SU-DHL-6 (cell line): ENCODE measurements around the gene NDUFA9.

ENCODE experiments used
- H2AFZ ChIP-seq: fragments of 200-600 bp; sonication (generic); 2 replicates; pipeline ENCODE4 v1.6.1; 2014; ENCODE audit warnings: low read depth, mild to moderate bottlenecking, moderate library complexity, mixed read lengths, antibody characterized with exemption, low read length; ENCODE audit not compliant: severe bottlenecking
- H3F3A ChIP-seq: fragments of 200-600 bp; shearing (Covaris generic); 2 replicates; pipeline ENCODE4 v1.6.0; 2016; ENCODE audit warnings: antibody characterized with exemption, mild to moderate bottlenecking; ENCODE audit not compliant: insufficient read depth
- H3K27ac ChIP-seq: fragments of 200-600 bp; sonication (generic); 2 replicates; pipeline ENCODE4 v1.5.1; 2016; ENCODE audit warnings: low read depth, mild to moderate bottlenecking, low read length, moderate library complexity, mixed read lengths
- H3K27me3 ChIP-seq: fragments of 200-600 bp; sonication (generic), shearing (Covaris generic); 2 replicates; pipeline ENCODE4 v1.6.0; 2014; ENCODE audit warnings: mild to moderate bottlenecking, low read length
- H3K36me3 ChIP-seq: fragments of 200-600 bp; sonication (generic); 2 replicates; pipeline ENCODE4 v1.6.1; 2014; ENCODE audit warnings: mild to moderate bottlenecking, low read length, mixed read lengths
- H3K4me2 ChIP-seq: fragments of 300-600, 200-600 bp; shearing (Covaris generic), sonication (generic); 2 replicates; pipeline ENCODE4 v1.6.0; 2014; ENCODE audit warnings: low read length, low read depth, mild to moderate bottlenecking; ENCODE audit not compliant: poor library complexity, severe bottlenecking
- H3K4me3 ChIP-seq: fragments of 200-600 bp; sonication (generic); 2 replicates; pipeline ENCODE4 v1.5.1; 2014; ENCODE audit warnings: antibody characterized with exemption, low read length, mild to moderate bottlenecking, mixed read lengths; ENCODE audit not compliant: insufficient read depth, poor library complexity, severe bottlenecking
- H3K79me2 ChIP-seq: fragments of 200-600 bp; sonication (generic); 2 replicates; pipeline ENCODE4 v1.6.1; 2014; ENCODE audit warnings: mild to moderate bottlenecking, low read length, moderate library complexity; ENCODE audit not compliant: insufficient read depth
- H3K9ac ChIP-seq: fragments of 200-600 bp; sonication (generic); 2 replicates; pipeline ENCODE4 v1.7.0; 2014; ENCODE audit warnings: mild to moderate bottlenecking, low read length
- H3K9me2 ChIP-seq: fragments of 200-600 bp; sonication (generic); replicated peaks from 2 replicates; pipeline ENCODE4 v1.6.1; 2014; ENCODE audit warnings: low read length; ENCODE audit not compliant: insufficient read depth
- H3K9me3 ChIP-seq: fragments of 200-600 bp; sonication (generic); 2 replicates; pipeline ENCODE4 v1.6.1; 2014; ENCODE audit warnings: low read length, mixed read lengths; ENCODE audit not compliant: insufficient read depth
- H4K20me1 ChIP-seq: fragments of 200-600 bp; sonication (generic); 2 replicates; pipeline ENCODE4 v1.6.1; 2014; ENCODE audit warnings: low read depth, mild to moderate bottlenecking, antibody characterized with exemption, low read length, moderate library complexity, mixed read lengths
- EZH2phosphoT487 ChIP-seq: fragments of 200-600 bp; sonication (generic), shearing (Covaris generic); conservative IDR thresholded peaks from 2 replicates; pipeline ENCODE4 v1.6.1; 2018; ENCODE audit warnings: mild to moderate bottlenecking, antibody characterized with exemption, low read length, moderate library complexity, mixed read lengths
- TF ChIP-seq, protein P1 (sequence below): fragments of 200-600 bp; sonication (generic); IDR thresholded peaks from one replicate; pipeline ENCODE4 v1.5.1; 2017; ENCODE audit warnings: antibody characterized with exemption, mild to moderate bottlenecking, low read length, moderate library complexity; ENCODE audit not compliant: insufficient read depth, poor library complexity, severe bottlenecking

The NDUFA9 gene

DNA sequence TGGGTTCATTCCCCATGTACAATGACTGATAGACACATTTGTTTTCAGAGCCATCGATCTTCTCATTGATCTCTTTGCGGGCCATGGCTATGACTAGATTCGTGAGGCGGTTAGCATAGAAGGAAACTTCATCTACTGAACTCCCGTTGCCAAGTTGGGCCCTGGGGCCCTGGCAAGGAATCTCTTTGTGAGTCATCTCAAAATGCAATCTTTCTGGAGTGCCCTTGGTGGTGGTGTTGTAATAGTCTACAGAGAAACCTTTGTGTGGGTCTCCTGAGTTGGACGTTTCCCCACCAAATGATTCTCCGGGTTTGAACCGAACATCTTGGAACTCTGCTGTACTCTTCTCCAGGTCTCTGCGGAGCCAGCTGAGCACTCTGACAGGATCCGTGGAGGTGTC, 20.5 kb upstream of the NDUFA9 start:
- Histone ChIP-seq H3K27me3 (no peaks in the 10 kb centered on the region), H4K20me1 (no peaks in the 10 kb centered on the region), H3K9me3 (no peaks in the 10 kb centered on the region), H3K9ac (no peak overlapping the region), H3F3A (no peaks in the 10 kb centered on the region), H3K27ac (no peak overlapping the region), H3K79me2 (no peaks in the 10 kb centered on the region), H3K4me3 (no peak overlapping the region), H2AFZ (no peak overlapping the region), H3K9me2 (no peaks in the 10 kb centered on the region), H3K4me2 (no peak overlapping the region), H3K36me3 (no peaks in the 10 kb centered on the region)
- no peak for TF ChIP-seq EZH2phosphoT487
- TF ChIP-seq, protein P1, sequence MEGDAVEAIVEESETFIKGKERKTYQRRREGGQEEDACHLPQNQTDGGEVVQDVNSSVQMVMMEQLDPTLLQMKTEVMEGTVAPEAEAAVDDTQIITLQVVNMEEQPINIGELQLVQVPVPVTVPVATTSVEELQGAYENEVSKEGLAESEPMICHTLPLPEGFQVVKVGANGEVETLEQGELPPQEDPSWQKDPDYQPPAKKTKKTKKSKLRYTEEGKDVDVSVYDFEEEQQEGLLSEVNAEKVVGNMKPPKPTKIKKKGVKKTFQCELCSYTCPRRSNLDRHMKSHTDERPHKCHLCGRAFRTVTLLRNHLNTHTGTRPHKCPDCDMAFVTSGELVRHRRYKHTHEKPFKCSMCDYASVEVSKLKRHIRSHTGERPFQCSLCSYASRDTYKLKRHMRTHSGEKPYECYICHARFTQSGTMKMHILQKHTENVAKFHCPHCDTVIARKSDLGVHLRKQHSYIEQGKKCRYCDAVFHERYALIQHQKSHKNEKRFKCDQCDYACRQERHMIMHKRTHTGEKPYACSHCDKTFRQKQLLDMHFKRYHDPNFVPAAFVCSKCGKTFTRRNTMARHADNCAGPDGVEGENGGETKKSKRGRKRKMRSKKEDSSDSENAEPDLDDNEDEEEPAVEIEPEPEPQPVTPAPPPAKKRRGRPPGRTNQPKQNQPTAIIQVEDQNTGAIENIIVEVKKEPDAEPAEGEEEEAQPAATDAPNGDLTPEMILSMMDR = no peak

GRCh38 chr12:4630262-4630661, 18.7 kb upstream of the NDUFA9 start:
- Histone ChIP-seq H3K36me3 (no peaks in the 10 kb centered on the region), H3F3A (no peaks in the 10 kb centered on the region), H4K20me1 (no peaks in the 10 kb centered on the region), H3K9me2 (no peaks in the 10 kb centered on the region), H3K79me2 (no peaks in the 10 kb centered on the region), H3K9me3 (no peaks in the 10 kb centered on the region), H3K27me3 (no peaks in the 10 kb centered on the region), H2AFZ (no peak overlapping the region), H3K9ac (no peak overlapping the region), H3K4me2 (no peak overlapping the region), H3K4me3 (no peak overlapping the region), H3K27ac (no peak overlapping the region)
- TF ChIP-seq, protein P1 = no peak
- TF ChIP-seq EZH2phosphoT487 = no peak

DNA sequence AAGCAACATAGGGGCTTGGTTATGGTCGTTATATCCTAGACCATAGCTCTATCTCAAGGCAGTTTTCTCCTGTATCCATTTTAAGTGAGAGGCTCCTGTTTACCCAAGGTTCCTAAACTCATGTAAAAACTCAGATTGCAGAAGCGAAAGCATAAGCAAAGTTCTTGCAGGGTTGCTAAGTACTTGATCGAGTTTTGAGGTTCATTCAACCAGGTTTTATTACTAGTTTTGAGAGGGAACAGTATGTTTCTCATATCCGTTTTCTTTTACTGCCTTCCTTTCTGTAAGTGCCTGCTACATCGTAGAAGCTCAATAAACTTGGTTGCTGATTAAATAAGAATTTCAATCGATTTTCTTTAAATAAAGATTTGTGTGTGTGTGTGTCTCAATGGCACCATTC, 5.2 kb upstream of the NDUFA9 start:
- no peak for TF ChIP-seq EZH2phosphoT487
- TF ChIP-seq, protein P1 = no peak
- no peaks in the 10 kb centered on the region for H3K36me3 ChIP-seq
- H3K9me2 ChIP-seq = no peaks in the 10 kb centered on the region
- no peaks in the 10 kb centered on the region for H3K27me3 ChIP-seq
- H3K4me3 ChIP-seq = no peak overlapping the region
- H2AFZ ChIP-seq = no peak overlapping the region
- no peak overlapping the region for H3K9ac ChIP-seq
- no peaks in the 10 kb centered on the region for H4K20me1 ChIP-seq
- no peaks in the 10 kb centered on the region for H3K79me2 ChIP-seq
- no peaks in the 10 kb centered on the region for H3K9me3 ChIP-seq
- no peaks in the 10 kb centered on the region for H3F3A ChIP-seq
- no peak overlapping the region for H3K4me2 ChIP-seq
- H3K27ac ChIP-seq = no peak overlapping the region

DNA sequence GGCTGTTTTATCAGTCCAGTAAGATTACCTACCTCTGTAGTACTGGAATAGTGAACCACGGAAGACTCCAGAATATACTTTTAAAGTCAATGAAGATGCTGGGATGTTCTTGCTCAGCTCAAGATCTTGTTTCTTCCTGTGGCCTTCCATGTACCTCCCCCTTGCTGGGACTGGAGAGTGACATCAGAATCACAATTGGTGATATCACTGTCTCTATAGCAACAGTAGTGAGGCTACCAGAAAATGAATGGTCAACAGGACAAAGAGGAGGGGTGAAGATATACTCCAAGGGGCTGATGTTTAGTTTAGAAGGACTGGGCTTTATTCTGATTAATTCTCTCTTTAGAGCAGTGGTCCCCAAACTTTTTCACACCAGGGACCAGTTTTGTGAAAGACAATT, 3.9 kb upstream of the NDUFA9 start:
- no peaks in the 10 kb centered on the region for H3K27me3 ChIP-seq
- H3K27ac ChIP-seq = no peak overlapping the region
- H3K9me2 ChIP-seq = no peaks in the 10 kb centered on the region
- TF ChIP-seq, protein P1 = no peak
- no peak for TF ChIP-seq EZH2phosphoT487
- H3K4me3 ChIP-seq = no peak overlapping the region
- no peaks in the 10 kb centered on the region for H3K9me3 ChIP-seq
- H4K20me1 ChIP-seq = no peaks in the 10 kb centered on the region
- peaks cover 11% of the 10 kb centered on the region for H3K79me2 ChIP-seq
- H2AFZ ChIP-seq = no peak overlapping the region
- no peaks in the 10 kb centered on the region for H3K36me3 ChIP-seq
- no peak overlapping the region for H3K9ac ChIP-seq
- no peak overlapping the region for H3K4me2 ChIP-seq
- no peaks in the 10 kb centered on the region for H3F3A ChIP-seq
